ENCODE measurements around the gene FGF4. TPM values are rescaled to one million over a fixed set of nuclear protein-coding genes. Genes with fewer than 3 reads are reported as not detected.

Gene FGF4
- total and polyA plus RNA-seq, 10 of the 15 experiments (the other 5 are each of a cell fraction or from before 2014, with no cell fraction given) = not detected

DNA sequence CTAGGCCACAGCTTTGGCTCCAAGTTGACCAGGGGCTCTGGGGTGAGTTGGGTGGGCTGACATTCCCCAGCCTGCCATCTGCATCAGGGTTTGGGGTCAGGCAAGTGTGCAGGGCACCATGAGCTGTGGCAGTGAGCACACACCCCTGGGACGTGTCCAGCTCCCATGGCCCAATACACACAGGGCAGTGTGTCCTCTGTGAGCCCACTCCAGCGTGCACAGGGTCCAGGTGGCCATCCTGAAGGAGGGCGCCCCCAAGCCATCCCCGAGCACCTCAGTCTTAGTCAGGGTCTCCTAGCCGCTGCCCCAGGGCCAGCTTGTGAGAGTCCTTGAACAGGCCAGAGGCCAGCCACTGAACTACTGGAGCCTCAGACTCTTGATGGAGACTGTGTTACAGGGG is 45.3 kb upstream of the FGF4 start:
- intact Hi-C loops (cut with micrococcal nuclease; ENCODE audit: unreplicated experiment) (no loop called here), in situ Hi-C loops (cut with MboI) (no loop called here)
- ATAC-seq = no peak
- SMC1A ChIA-PET (ENCODE audit: uncharacterized antibody, unreplicated experiment) = no interaction called here
- TF ChIP-seq, protein P1, sequence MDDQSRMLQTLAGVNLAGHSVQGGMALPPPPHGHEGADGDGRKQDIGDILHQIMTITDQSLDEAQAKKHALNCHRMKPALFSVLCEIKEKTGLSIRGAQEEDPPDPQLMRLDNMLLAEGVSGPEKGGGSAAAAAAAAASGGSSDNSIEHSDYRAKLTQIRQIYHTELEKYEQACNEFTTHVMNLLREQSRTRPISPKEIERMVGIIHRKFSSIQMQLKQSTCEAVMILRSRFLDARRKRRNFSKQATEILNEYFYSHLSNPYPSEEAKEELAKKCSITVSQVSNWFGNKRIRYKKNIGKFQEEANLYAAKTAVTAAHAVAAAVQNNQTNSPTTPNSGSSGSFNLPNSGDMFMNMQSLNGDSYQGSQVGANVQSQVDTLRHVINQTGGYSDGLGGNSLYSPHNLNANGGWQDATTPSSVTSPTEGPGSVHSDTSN (IDR thresholded peaks at IDR 0.05; ENCODE audit: insufficient replicate concordance, low read depth, low read length) = no peak
- TF ChIP-seq TARDBP (IDR thresholded peaks at IDR 0.05; ENCODE audit: borderline replicate concordance) (no peak), ZNF622 (IDR thresholded peaks at IDR 0.05) (no peak), YBX1 (IDR thresholded peaks at IDR 0.05) (no peak), NRF1 (conservative IDR thresholded peaks at IDR 0.05; ENCODE audit: low read depth, low read length) (no peak), MEF2B (IDR thresholded peaks at IDR 0.05; ENCODE audit: partially characterized antibody, poor library complexity, severe bottlenecking) (no peak), RELA (IDR thresholded peaks at IDR 0.05; ENCODE audit: borderline replicate concordance, partially characterized antibody) (no peak), TBL1XR1 (IDR thresholded peaks at IDR 0.05; ENCODE audit: low read depth, low read length) (no peak), EGR1 (IDR thresholded peaks at IDR 0.05; ENCODE audit: borderline replicate concordance in 1 of 2, low read depth in 2 of 2, low read length in 2 of 2) (no peak), SMC3 (IDR thresholded peaks at IDR 0.05; ENCODE audit: borderline replicate concordance, low read length) (no peak), STAT3 (IDR thresholded peaks at IDR 0.05; ENCODE audit: low read depth, low read length) (no peak), LARP7 (IDR thresholded peaks at IDR 0.05) (no peak), POLR2AphosphoS5 (IDR thresholded peaks at IDR 0.05; ENCODE audit: low read length) (no peak)
- TF ChIP-seq, protein P2, sequence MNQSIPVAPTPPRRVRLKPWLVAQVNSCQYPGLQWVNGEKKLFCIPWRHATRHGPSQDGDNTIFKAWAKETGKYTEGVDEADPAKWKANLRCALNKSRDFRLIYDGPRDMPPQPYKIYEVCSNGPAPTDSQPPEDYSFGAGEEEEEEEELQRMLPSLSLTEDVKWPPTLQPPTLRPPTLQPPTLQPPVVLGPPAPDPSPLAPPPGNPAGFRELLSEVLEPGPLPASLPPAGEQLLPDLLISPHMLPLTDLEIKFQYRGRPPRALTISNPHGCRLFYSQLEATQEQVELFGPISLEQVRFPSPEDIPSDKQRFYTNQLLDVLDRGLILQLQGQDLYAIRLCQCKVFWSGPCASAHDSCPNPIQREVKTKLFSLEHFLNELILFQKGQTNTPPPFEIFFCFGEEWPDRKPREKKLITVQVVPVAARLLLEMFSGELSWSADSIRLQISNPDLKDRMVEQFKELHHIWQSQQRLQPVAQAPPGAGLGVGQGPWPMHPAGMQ (IDR thresholded peaks at IDR 0.05; ENCODE audit: borderline replicate concordance) = no peak
- TF ChIP-seq, protein P3, sequence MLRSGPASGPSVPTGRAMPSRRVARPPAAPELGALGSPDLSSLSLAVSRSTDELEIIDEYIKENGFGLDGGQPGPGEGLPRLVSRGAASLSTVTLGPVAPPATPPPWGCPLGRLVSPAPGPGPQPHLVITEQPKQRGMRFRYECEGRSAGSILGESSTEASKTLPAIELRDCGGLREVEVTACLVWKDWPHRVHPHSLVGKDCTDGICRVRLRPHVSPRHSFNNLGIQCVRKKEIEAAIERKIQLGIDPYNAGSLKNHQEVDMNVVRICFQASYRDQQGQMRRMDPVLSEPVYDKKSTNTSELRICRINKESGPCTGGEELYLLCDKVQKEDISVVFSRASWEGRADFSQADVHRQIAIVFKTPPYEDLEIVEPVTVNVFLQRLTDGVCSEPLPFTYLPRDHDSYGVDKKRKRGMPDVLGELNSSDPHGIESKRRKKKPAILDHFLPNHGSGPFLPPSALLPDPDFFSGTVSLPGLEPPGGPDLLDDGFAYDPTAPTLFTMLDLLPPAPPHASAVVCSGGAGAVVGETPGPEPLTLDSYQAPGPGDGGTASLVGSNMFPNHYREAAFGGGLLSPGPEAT (IDR thresholded peaks at IDR 0.05; ENCODE audit: low read depth) = no peak
- TF ChIP-seq, protein P4, sequence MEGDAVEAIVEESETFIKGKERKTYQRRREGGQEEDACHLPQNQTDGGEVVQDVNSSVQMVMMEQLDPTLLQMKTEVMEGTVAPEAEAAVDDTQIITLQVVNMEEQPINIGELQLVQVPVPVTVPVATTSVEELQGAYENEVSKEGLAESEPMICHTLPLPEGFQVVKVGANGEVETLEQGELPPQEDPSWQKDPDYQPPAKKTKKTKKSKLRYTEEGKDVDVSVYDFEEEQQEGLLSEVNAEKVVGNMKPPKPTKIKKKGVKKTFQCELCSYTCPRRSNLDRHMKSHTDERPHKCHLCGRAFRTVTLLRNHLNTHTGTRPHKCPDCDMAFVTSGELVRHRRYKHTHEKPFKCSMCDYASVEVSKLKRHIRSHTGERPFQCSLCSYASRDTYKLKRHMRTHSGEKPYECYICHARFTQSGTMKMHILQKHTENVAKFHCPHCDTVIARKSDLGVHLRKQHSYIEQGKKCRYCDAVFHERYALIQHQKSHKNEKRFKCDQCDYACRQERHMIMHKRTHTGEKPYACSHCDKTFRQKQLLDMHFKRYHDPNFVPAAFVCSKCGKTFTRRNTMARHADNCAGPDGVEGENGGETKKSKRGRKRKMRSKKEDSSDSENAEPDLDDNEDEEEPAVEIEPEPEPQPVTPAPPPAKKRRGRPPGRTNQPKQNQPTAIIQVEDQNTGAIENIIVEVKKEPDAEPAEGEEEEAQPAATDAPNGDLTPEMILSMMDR (IDR thresholded peaks at IDR 0.05 in 2 of 3, conservative IDR thresholded peaks at IDR 0.05 in 1 of 3; ENCODE audit: control insufficient read depth in 2 of 3, extremely low read depth in 1 of 3, insufficient read depth in 1 of 3, low read depth in 3 of 3, low read length in 3 of 3) = no peak
- TF ChIP-seq, protein P5, sequence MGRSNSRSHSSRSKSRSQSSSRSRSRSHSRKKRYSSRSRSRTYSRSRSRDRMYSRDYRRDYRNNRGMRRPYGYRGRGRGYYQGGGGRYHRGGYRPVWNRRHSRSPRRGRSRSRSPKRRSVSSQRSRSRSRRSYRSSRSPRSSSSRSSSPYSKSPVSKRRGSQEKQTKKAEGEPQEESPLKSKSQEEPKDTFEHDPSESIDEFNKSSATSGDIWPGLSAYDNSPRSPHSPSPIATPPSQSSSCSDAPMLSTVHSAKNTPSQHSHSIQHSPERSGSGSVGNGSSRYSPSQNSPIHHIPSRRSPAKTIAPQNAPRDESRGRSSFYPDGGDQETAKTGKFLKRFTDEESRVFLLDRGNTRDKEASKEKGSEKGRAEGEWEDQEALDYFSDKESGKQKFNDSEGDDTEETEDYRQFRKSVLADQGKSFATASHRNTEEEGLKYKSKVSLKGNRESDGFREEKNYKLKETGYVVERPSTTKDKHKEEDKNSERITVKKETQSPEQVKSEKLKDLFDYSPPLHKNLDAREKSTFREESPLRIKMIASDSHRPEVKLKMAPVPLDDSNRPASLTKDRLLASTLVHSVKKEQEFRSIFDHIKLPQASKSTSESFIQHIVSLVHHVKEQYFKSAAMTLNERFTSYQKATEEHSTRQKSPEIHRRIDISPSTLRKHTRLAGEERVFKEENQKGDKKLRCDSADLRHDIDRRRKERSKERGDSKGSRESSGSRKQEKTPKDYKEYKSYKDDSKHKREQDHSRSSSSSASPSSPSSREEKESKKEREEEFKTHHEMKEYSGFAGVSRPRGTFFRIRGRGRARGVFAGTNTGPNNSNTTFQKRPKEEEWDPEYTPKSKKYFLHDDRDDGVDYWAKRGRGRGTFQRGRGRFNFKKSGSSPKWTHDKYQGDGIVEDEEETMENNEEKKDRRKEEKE (IDR thresholded peaks at IDR 0.05) = no peak
- H3K4me2 ChIP-seq (ENCODE audit: control insufficient read depth, insufficient read depth) = no peak overlapping the region
- CTCF ChIA-PET = no interaction called here
- no peaks in the 10 kb centered on the region for H3K79me2 ChIP-seq (ENCODE audit: control insufficient read depth, insufficient read depth, low read length)
- H4K20me1 ChIP-seq (ENCODE audit: control insufficient read depth, insufficient read depth) = no peaks in the 10 kb centered on the region
- no peak overlapping the region for H3K4me3 ChIP-seq
- peaks cover 6 to 8% of the 10 kb centered on the region in 2 experiments; a peak in 3 of 4 replicates for H3K27me3 ChIP-seq (replicated peaks in 1 of 2; ENCODE audit: control insufficient read depth in 2 of 2, insufficient read depth in 2 of 2, low read length in 1 of 2)
- no peak overlapping the region for H3K9ac ChIP-seq (ENCODE audit: control insufficient read depth, insufficient read depth, low read length)
- RAD21 ChIA-PET (ENCODE audit: unreplicated experiment) = no interaction called here
- POLR2A ChIA-PET = no interaction called here
- WGBS (ENCODE audit: insufficient coverage, insufficient replicate concordance, low lambda C conversion rate, missing lambda C conversion rate) = 10% methylated on average over 5 of the region's 5 CpGs
- no peaks in the 10 kb centered on the region for H3K4me1 ChIP-seq (ENCODE audit: control insufficient read depth, insufficient read depth, low read length)
- no peak for DNase-seq (ENCODE audit: low read depth, low spot score)
- no TSS peak for BruUV-seq (replicated peaks)
- H2AFZ ChIP-seq (ENCODE audit: control insufficient read depth, low read depth, low read length) = no peak overlapping the region
- FAIRE-seq = no peak
- no peak overlapping the region for H3K27ac ChIP-seq (ENCODE audit: control insufficient read depth, insufficient read depth)
- no peaks in the 10 kb centered on the region for H3K36me3 ChIP-seq (ENCODE audit: control insufficient read depth in 2 of 2, insufficient read depth in 2 of 2, low read length in 1 of 2)
- no peaks in the 10 kb centered on the region for H3K9me3 ChIP-seq (replicated peaks; ENCODE audit: control insufficient read depth, insufficient read depth, low read length)

Data from GM12878 (cell line).